ENCODE results near the gene RNF141. TPM values are rescaled to one million over a fixed set of nuclear protein-coding genes. Genes with fewer than 3 reads are reported as not detected.

RNF141 gene
- total RNA-seq, 1 donor from 2014 or later: 8.7 TPM

DNA sequence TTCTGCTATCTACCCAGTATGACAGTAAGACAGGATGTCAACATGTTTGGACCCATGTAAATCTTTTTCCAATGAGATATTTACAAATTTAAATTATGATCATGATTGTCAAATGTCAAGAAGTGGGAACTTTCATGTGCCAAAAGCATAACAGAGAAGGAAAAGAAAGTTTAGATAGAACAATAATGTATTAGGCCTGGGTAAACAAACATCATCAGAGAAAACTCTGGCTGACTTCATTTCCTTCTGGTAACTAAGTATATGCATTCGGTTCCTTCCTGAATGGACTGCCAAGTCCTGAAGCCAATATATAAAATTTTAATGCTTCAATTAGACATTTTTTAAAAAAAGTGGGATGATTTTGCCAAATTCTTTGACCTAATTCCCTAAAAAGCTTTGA is 16.5 kb downstream of the RNF141 start:
- intact Hi-C loops (cut with micrococcal nuclease): no loop called here

DNA sequence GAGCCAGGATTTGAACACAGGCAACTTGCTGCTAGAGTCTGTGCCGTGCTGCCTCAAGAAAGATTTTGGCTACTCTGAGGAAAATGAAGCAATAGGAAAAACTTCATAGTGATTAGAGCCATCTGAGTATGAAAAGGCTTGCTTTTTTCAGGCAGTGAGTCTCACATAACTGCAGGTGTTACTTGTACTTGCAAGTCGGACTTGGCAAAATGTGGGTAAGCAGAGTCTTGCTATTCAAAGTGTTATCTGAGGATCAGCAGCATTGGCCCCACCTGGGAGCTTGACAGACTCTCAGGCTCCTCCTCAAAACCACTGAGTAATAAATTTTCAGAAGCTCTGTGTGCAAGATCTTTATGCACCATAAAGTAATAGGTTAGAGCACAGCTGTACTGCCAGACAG is 18.1 kb downstream of the RNF141 start:
- intact Hi-C loops (cut with micrococcal nuclease): no loop called here

DNA sequence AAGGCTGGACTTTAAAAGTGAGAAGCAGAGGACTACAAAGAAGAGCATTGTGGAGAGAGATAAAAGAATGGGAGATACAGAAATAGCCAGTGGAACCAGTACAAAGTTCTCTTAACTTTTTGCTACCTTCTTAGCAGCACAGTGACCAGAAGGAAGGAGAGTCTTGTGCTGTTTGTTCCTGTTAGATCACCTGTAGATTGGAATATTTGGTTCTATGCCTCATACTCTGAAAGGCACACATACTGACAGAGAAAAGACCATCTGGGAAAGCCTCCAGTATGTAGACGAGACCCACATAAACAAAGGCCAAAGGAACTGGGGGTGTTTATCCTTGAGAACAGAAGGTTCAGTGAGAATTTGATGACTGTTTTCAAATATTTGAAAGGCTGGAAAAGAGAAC is 18.7 kb downstream of the RNF141 start:
- intact Hi-C loops (cut with micrococcal nuclease): no loop called here

DNA sequence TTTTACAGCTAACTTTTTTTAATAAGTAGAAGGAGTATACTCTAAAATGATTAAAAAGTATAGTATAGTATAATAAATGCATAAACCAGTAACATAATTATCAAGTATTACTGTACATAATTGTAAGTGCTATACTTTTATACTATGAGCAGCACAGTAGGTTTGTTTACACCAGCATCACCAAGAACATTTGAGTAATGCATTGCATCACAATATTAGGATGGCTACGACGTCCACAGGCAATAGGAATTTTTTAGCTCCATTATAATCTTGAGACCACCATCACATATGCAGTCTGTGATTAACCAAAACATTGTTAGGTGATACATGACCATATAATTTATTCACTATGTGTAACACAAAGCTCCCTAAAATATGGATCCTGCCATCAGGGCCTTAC is 20.4 kb downstream of the RNF141 start:
- intact Hi-C loops (cut with micrococcal nuclease): no loop called here

DNA sequence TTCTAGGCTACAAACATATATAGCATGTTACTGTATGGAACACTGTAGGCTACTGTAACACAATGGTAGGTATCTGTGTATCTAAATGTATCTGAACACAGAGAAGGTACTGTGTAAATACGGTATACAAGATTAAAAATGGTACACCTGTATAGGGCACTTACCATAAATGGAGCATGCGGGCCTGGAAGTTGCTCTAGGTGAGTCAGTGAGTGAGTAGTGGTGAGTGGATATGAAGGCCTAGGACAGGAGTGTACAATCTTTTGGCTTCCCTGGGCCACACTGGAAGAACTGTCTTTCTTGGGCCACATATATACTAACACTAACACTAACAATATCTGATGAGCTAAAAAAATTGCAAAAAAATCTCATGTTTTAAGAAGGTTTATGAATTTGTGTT is 21.4 kb downstream of the RNF141 start:
- intact Hi-C loops (cut with micrococcal nuclease): no loop called here

DNA sequence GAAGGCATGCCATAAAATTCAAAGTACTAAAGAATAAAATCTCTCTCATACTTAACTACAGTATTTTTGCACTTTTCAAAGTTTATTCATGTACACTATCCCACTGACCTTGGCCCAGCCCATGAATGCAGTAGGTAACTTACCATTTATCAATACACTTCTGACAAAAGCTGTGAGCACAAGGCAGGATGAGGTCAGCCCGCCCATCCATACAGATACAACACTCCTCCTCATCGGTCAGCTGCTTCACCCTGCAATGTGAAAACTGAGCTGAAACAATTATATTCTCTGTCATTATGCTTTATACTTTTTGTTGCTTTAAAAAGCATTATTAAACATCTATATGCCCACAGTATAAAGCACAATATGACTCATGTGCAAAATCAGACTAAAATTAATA is 22.1 kb downstream of the RNF141 start:
- intact Hi-C loops (cut with micrococcal nuclease): no loop called here

DNA sequence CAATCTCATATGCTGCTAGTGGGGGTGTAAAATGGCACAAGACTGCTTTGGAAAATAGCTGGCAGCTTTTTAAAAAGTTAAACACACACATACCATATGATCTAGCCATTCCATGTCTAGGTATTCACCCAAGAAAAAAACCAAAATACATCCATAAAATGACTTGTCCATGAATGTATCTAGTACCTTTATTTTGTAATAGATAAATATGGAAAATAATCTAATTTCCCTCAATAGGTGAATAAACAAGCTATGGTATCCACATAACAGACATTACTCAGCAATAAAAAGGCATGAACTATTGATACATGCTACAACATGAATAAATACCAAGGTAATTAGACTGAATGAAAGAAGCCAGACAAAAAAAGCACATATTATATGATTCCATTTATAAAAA is 22.9 kb downstream of the RNF141 start:
- intact Hi-C loops (cut with micrococcal nuclease): no loop called here

DNA sequence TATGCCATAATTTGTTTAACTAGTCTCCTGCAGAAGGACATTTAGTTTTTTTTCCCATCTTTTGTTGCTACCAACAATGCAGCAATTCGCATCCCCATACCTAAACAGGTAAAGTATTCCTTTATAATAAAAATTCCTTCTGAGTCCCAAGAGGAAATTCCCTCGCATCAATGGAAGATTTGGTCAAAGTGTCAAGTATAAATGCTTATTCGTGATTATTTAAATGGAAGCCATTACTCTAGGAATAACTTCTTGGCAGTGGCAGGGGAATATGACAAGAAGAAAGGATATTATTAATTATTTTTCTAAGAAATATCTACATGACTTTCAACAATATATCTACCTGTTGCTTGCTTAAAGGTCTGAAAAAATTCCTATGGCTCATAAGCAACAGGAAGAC is 25.6 kb downstream of the RNF141 start:
- intact Hi-C loops (cut with micrococcal nuclease): no loop called here

DNA sequence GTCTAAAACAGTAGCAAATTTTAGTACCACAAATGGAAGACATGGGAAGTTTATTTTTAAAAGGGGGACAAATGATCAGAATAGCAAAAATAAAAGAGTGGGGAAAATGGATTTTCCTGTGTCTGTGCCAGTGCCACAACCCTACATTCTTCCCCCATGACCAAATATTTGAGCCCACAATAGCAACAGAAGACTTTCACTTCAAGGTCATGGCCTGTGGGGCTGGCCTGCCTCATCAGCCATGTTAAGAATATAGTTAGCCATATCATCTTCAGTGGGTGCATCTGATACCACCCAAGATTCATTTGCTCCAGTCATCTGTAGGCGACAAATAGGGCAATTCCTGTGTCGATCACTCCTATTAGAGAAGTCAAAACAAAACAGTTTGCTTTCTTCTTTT is 26.3 kb downstream of the RNF141 start:
- intact Hi-C loops (cut with micrococcal nuclease): no loop called here

DNA sequence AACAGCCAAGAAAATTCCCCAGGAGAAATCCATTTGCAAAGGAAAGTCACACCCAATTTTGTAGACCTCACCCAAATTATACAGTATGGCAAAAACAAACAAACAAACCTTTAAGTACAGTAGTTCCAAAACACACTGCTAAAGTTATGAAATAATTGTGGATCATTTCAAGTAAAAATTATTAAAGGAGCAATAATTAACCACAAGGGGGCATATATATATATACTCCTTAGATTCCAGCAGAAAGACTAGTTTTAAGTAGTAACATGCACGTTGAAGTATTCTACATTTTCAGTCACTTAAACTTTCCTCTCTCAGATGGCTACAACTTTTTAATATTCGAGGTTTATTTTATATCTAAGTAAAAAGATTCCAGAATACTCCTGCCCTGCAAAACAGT is 26.8 kb downstream of the RNF141 start:
- intact Hi-C loops (cut with micrococcal nuclease): no loop called here

DNA sequence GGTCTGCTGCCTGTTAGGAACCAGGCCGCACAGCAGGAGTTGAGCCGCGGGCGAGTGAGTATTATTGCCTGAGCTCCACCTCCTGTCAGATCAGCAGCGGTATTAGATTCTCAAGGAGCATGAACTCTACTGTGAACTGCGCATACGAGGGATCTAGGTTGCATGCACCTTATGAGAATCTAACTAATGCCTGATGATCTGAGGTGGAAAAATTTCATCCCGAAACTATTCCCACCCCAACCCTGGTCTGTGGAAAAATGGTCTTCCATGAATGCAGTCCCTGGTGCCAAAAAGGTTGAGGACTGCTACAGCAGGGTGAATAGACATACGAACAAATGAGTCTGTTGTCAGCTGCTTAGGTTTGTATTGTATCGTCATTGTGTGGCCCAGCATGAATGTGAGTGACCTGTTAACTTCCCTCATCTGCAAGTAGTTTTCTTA is 29.8 kb downstream of the RNF141 start:
- intact Hi-C loops (cut with micrococcal nuclease): no loop called here

DNA sequence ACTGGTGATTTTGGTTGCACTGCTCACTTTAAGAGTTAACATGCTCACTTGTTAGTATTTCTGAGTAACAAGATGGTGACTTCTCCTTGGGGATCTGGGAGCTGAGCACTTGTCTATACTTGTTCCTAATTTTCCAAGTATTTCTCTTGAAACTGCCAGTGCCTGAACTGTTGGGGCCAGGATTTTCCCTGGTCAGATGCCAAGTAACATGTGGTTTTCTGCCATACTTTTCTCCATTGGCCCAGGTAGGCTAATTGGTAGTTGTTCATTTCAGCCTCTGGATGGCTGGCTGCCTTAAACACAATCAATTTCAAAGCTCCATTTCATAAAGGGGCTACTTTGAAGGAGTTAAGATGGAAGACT is 35.0 kb downstream of the RNF141 start:
- intact Hi-C loops (cut with micrococcal nuclease): no loop called here

DNA sequence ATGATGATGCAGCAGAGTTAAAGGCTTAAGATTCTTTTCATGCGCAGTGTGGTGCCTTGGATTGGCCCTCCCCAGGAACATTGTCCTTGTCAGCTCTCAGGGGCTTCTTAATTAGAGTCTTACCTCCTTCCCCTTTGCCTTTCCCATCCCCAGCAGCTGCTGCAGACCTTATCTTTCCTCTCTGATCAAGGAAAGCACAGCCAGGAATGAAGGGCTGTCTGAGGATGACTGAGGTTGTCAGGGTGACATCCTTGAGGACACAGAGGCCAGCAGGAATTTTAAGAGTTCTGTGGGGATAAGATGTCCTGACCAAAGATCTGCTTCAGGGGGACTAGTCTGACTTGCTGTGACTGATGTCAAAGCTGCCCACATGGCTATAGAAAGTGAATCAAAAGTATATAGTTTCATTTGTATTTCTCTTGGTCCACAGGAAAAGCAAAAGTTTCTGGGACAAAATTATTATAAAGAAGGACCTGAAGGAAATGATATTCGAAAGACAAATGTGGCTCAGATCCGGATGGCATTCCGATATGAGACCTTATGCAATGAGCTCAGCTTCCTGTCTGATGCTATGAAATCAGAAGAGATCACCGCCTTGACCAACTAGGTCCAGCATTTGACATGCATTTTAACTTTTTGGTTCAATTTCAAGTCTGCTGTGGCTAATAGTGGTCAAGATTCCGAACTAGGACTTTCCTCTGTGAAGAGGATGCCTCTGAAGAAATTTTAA is 35.5 kb downstream of the RNF141 start:
- intact Hi-C loops (cut with micrococcal nuclease): no loop called here

DNA sequence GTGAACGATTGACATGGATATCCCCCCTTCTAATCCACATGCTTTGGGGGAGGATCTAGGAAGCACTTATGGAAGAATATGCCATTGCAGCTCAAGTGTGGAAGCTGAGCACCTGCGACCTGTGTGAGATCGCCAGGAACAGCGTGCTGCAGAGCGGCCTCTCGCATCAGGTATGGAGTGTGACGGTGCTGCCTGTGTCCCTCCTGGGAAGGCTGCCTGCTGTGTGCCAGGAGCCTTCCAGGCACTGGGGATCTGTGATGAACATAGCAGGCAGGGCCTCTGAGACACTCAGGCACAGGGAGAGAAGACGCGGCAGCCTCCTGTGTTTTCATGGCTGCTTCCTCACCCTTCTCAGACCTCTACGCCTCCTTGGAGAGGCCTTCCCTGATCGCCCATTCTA is 36.5 kb downstream of the RNF141 start:
- intact Hi-C loops (cut with micrococcal nuclease): no loop called here

DNA sequence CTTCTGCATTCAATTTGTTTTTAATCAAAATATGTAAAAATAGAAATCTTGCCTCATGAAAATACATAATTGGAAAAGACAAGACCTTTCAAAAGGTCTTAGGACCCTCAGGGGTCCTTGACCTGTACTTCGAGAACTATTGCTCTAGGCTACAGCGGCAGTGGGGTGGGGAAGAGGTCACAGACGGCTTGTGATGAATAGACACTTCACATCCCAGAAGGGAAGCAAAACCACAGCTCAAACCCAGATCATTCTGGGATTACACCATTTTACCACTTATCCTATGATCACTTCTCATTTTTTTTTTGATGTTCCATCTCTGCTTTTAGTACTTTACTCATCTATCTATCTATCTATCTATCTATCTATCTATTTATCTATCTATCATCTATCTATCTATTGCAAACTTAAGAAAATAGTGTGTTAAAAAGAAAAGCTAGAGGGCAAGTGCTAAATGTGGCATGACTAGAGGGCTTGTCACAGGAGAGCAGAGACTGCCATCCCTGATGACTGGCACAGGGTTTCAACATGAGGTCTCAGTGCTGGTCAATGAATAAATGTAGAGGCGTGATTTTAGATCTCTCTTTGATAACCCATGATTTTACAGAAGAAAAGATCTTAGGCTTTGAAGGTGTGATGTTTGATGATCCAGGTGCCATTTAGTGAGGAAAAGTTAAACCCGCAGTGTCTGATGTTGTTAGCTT is 37.1 kb downstream of the RNF141 start:
- intact Hi-C loops (cut with micrococcal nuclease): no loop called here

DNA sequence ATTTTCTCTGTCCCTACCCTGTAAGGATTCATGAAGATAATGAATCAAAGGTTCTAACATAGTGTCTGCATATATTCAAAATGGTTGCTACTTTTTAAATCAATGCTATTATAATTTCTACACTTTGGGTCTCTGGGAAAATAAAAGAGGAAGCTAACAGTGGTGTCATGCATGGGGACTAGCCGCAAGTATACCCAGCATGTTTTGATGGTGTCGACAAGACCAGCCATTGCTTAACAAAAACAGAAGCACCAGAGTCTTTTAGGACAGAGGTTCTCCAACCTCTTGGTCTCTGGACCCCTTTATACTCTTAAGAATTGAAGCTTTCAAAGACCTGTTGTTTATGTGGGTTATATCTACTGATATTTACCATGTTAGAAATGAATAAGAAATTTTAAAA is 37.8 kb downstream of the RNF141 start:
- intact Hi-C loops (cut with micrococcal nuclease): no loop called here

DNA sequence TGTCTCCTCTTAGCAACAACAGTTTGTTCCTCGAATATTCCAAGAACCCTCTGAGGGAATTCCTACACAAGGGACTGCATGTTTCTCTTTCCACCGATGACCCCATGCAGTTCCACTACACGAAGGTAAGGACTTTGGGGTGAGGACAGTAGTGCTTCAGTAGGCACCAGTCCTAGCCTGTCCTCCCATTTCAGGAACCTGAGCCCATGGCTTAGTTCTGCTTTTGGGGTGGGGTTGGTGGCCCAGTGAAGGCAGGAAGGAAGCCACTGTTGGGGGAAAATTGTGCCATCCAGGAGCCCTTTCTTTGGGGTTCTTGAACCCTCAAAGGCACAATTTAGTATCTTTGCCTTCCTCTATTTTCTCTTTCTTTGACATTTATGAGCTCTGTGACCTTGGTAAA is 38.2 kb downstream of the RNF141 start:
- intact Hi-C loops (cut with micrococcal nuclease): no loop called here

DNA sequence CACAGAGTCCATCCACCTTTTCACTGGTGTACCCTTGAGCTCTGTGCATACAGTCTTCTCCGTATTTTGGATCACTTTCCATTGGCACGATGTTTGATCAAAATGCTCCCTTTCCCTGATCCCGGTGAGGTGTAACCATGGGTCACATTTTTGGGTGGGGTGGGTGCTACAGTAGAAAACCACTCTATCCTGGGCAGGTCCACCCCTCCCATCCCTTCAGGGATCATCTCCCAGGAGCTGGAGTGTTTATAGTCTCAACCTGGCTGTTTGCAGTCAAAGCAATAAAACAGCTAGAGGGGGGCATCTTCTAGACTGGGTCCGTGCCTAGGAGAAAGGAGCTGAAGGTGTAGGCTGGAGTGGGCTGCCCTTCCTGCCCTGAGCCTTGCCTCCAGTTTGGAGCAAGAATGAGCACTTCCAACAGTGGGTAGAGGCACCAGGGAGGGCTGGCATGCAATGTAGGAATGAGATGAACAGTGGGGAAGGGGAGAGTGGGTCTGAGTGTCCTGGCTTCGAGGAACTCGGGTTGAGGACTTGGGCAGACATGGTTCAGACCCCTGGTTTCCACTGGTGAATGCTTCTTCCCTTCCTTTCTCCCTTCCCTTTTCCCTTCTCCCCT is 38.8 kb downstream of the RNF141 start:
- intact Hi-C loops (cut with micrococcal nuclease): no loop called here

DNA sequence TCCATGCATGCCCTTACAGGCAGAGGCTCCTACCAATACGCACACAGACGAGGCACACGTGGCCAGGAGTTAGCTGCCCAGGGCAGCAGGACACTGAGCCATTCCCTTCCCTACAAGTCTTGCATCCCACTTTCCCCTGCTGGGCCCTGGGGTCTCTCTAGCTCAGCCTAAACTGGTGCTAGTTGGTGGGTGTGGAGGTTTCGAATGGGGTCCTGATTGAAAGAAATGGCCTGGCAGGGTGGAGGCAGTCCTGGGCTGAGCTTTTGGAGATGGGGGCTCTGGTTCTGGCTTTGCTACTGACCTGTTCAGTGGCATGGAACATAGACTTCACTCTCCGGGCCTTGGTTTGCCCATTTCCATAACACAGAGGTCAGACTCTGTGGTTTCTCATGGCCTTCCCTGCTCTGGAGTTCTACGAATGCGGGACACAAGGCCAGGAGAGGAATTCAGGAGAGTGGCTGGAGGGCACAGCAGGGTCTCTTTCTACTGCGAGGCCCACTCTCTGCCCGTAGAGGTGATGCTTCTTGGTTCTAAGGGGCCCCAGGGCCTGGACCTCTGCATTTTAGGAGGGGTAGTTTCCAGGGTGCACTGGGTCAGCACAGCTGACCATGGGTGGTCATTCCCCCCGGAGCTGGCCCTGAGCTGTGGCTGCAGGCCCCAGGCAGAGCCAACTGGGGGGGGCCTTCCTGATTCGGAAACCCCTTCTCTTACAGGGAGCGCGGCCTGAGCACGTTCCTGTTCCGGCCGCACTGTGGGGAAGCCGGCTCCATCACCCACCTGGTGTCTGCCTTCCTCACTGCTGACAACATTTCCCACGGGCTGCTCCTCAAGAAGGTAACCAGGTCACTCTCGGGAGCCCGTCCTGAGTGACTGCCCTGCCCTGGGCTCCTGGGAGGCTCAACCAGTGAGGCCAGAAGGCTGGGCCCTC is 40.0 kb downstream of the RNF141 start:
- intact Hi-C loops (cut with micrococcal nuclease): no loop called here

DNA sequence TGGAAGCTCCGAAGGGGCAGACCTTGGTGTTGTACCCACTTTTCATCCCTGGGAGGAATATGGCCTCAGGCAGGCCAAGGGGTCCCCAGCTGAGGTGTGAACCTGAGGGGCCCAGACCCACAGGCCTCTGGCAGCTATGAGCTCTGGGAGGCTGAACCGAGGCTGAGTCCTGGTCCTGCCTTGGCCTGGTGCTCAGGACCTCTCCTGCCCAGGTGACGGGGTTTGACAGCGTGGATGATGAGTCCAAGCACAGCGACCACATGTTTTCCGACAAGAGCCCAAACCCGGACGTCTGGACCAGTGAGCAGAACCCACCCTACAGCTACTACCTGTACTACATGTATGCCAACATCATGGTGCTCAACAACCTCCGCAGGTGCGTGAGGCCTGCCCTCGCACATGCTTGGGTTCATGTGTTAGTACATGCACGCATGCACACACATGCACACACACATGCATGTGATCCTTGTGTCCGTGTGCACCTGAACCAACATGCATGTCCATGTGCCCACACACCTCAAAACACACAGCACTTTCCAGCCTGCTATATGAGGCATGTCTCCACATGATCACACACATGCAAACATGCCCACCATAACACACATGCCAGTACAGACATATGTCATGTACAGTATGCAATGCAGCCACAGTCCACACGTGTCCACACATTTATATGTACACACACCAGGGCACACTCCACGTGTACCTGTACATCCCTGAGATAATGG is 40.9 kb downstream of the RNF141 start:
- intact Hi-C loops (cut with micrococcal nuclease): no loop called here

DNA sequence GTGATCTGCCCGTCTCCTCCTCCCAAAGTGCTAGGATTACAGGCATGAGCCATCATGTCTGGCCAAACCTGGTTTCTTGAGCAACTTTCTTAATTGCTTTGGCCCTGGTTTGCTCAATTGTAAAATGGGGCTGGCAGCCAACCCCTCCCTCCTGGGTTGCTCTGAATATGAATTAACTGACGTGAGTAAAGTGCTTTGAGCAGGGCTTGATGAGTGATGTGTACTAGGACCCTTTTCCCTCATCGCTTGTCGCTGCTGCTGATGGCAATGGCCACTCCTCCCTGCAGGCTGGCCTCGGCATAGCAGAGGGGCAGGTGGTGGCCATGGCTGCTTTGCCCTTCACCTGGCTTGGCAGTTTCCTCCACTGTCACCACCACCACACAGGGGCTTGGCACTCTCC is 41.5 kb downstream of the RNF141 start:
- intact Hi-C loops (cut with micrococcal nuclease): no loop called here
